Right kidney (tissue), 1 donor: ENCODE results near the gene NHSL1.

ENCODE experiments used
- DNase-seq: peaks from one replicate; pipeline ENCODE4 v3.0.0-alpha.2; 2016

NHSL1 gene

GRCh38 chr6:138524526-138524925 is 25.2 kb upstream of the NHSL1 start:
- DNase-seq: no peak

GRCh38 chr6:138523347-138524210 is 24.3 kb upstream of the NHSL1 start:
- no peak for DNase-seq

- no peak for DNase-seq
Observed at GRCh38 chr6:138522611-138523010, 23.3 kb upstream of the NHSL1 start.

DNA sequence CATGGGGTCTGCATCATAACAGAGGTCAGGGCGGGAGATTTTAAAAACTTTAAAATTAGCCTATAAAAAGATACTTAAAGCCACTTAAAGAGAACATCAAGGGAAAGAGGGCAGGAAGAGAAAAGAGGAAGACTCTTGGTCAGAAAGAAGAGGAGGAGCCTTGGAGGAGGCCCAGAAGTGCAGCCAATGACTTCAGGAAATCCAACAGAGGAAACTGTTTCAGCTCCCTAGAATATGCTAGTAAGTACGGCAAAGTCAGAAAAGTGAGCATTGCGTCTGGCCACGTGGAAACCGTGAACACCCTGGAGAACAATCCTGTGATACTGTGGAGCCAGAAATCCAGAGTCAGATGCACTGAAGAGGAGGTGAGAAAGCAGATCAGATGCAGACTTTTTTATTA is 22.5 kb upstream of the NHSL1 start:
- DNase-seq: no peak

DNA sequence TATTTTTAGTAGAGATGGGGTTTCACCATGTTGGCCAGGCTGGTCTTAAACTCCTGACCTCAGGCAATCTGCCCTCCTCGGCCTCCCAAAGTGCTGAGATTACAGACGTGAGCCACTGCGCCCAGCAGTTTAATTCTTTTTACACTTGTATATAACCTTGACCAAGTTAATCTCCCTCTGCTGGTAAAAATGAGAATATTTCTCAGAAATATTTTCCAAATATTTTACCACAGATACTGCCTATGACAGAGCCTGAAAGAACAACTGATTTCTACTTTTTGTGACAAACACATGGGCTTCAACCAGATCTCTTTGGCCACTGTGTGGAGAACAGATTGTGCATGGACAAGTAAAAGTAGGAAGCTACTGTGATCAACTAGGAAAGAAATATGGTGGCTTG is 21.2 kb upstream of the NHSL1 start:
- no peak for DNase-seq

GRCh38 chr6:138518054-138518453 is 18.8 kb upstream of the NHSL1 start:
- DNase-seq: no peak

- no peak for DNase-seq
Observed at GRCh38 chr6:138517635-138518034, 18.3 kb upstream of the NHSL1 start.

DNA sequence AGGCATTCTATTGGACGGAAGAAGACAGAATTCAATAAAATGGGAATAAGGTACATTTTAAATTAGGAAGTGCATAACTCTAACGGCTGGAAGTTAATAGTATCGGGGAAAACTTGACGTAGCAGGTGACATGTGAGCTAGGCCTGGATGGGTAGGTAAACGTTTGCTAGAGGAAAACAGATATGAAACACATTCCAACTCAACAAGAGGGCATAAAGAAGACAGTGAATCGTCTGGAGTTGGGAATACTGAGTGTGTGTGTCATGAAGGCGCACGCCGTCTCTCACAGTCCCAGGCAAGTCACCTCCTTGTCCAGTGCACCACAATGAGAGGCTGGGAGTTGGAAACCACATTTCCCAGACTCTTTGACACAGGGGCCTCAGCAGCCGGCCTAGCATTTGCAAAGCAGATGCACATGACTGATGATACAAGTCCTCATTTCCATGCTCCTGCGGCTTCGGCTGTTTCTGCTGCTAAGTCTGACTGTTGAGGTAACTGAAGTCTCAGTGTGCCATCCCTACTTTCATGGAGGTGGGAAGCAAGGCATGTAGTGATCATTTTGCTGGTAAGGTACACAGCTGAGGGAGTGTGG is 16.5 kb upstream of the NHSL1 start:
- no peak for DNase-seq

DNA sequence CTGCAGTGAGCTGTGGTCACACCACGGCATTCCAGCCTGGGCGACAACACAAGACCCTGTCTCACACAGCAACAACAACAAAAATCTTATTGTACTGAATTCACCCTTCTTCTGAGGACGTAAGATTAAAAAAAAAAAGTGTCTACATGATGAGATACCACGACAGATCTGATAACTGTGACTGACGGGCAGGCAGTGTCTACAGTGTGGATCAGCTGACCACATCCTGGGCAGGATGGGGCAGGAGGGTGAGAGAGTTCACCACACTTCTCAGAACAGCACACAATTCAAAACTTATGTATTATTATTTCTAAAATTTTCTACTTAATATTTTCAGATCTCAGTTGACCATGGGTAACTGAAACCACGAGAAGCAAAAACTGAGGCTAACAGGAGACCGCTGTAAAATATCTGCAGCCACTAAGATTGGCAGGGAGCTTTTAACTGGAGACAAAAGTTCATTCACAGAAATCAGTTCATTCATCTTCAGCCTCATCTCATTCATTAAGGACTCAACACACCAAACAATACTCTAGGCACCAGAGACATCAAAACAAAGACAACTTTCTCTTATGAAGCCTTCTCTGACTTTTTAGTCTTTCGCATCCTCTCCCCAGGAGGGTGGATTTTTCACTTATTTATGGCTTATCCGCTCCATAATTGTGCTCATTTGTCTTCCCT is 15.7 kb upstream of the NHSL1 start:
- DNase-seq: no peak

DNA sequence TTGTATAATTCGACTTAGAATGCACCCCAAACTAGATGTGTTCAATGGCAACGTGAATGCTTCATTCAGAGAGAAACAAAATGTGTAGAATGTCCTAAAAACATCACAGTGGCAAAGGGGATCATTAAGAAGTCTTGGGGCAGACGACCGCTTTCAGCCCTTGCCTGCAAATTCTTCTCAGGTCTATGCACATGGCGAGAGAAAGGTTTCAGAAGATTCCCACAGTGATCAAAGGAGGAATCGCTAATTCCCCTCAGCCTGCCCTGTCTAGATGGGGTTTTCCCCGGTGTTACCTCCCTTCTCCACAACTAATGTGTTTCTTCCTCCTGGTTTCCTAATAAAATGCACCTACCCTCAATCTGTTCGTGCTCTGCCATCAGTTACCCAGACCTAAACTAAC is 13.3 kb upstream of the NHSL1 start:
- no peak for DNase-seq

DNA sequence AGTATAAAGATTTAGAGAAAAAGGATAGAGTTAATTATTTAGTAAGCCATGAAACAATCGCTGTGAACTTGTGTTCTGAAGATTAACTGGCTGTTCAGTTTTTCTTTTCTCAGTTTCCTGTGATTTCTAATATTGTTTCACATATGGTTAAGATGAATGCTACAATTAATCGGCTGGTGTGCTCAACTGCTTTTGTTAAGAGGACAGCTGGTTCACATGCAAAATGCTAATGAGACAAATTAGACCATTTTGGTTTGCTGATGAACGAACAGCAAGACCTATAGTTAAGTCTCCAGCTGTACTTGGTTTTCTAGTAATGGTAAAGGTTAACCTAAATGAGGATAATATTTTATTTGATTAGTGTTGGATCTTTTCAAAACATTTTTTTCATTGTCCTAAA is 10.8 kb upstream of the NHSL1 start:
- DNase-seq: no peak

GRCh38 chr6:138509371-138509770 is 10.1 kb upstream of the NHSL1 start:
- DNase-seq: no peak

DNA sequence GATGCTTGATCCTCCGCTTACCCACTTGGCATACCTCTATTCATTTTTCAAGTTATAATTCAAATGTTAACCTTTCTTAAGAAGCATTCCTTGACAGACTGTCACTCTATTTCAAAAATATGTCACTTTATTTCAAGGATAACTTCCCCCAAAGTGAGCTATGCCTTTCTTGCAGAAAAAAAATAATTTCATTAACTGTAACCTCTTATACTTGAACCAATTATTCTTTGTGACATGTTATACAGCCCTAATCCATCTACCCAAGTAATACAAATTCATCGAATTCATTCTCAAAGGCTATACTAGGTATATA is 9.3 kb upstream of the NHSL1 start:
- no peak for DNase-seq

- DNase-seq: no peak
Observed at GRCh38 chr6:138507977-138508675, 8.8 kb upstream of the NHSL1 start.

DNA sequence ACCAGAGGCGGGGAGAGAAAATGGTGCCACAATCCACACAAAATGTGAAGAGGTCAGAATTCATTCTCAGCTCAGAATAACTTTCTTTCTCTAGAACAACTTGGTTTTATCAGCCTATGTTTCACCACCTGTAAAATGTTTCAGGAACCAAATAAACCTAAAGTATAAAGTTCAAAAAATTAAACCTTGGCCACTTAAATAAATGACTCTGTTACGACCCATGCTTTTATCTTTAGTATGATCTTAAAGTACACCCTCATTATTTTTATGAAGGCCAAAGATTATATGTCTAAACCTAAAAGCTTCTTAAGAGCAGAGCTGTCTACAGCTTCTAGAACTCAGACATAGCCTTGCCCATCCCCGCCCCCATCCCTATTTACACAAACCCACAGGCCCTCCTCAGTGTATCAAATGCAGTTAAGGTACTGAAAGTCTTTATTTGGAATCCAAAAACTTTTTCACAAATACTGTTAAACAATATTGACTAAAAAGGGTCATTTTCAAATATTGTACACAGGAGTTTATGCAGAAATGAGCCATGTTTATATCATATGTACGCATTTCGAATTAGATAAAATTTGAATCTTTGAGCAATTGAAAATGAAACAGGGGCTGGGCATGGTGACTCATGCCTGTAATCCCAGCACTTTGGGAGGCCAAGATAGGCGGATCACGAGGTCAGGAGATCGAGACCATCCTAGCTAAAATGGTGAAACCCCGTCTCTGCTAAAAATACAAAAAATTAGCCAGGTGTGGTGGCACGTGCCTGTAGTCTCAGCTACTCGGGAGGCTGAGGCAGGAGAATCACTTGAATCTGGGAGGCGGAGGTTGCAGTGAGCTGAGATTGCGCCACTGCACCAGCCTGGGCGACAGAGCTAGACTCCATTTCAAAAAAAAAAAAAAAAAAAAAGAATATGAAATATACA is 5.7 kb upstream of the NHSL1 start:
- DNase-seq: no peak

- no peak for DNase-seq
Observed at GRCh38 chr6:138503881-138504680, 4.8 kb upstream of the NHSL1 start.

DNA sequence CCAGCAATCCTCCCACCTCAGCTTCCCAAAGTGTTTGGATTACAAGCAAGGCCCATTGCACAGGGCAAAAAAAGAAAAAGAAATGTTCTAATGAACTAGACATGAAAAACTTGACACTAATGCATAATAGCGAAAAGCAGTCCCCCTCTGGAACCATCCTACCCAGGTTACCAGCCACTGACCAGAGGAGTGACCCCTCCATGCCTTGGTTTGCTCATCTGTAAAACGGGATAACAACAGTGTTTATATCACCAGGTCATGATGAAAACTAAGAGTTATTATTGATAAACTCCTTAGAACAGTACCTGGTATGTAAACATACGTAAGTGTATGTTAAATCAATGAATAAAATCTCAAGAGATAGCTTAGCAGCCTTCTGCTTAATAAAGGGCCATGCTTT is 3.3 kb upstream of the NHSL1 start:
- no peak for DNase-seq

DNA sequence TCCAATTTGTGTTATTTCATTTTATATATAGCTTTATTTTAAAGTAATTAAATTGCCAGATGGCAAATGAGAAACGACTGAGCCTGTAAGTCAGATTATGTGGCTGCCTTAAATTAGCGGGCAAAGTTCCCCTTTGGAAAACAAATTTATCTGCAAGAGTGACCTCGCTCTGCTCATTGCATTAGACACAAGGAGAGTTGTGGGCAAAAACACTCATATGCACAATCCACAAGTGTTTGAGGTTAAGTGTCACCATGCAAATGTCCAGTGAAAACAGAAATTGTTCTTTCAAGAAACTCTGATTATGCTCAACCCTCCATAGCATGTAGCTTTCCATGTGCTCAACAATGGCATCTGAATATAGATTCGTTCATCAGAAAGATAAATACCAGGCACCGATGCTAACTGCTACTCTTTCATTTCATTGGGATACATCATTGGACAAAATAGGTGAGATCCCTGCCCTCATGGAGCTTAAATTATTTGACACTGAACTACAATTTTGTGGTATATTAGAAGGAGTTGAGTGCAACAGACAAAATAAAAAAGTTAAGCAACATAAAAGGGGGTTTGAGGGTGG is 1.7 kb upstream of the NHSL1 start:
- DNase-seq: no peak

DNA sequence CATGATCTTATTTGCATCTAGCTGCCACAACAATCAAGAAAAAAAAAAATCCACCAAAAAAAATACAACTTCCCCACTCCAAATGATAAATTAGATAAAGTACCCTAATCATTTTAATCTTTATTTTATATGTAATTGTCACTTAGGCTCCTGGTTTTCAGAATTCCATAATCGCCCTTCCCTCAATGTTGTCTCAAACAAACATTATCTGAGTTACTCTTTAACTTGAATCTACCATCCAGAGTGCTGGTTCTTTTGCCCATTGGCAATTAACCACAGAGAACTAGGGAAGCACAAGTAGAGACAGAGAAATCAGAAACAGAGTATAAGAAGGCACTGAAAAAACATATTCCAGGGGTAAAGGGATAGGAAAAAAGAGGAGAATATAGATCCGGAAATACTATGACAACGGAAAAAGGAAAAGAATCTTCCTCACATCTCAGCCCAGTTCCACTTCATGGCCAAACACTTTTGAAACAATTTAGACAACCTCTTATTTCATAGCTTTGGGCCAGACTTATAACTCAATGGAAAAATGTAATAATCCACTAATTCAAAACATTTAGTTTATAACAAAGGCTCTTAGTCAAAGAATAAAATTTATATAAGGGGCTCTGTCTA is 861 bp upstream of the NHSL1 start:
- no peak for DNase-seq

DNA sequence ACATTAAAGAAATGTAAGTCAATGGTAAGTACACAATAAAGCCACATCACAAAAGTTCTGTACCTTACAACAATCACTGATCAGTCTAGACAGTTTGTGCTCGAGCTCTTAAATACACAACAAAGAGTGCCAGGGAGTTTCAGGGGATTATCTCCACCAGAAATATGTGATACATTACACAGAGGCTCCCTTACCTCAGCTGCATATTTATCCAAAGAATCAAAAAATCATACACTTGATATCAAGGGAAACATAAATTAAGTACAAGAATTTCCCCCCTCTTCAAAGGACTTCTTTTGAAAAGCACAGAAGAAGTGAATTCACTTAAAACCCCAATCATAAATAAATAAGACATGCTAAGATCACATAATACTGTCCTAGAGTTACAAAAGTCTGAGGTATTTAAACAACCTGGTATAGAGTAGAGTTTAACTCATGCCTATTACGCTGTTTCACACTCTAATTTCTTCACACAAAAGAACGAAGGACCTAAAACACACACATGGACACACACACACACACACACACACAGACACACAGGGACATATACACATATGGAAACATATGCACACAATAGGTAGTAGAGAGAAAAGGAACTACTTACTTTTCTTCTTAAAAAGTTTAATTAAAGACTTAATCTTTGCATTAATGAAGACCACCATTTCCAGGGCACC is 528 bp downstream of the NHSL1 start:
- peak; percentile 40 for DNase-seq
